GM18867 (cell line): Measurements from ENCODE around the gene MEIOC.
A peak's percentile ranks its signal among the peaks of the same experiment; 100 is the strongest.
"Not testable (repeated sequence)": the region's sequence is repeated elsewhere in the genome, so short reads cannot be mapped to it uniquely, and the experiment has no call there.

Source experiments
- ATAC-seq: cut with Tn5 transposase; IDR thresholded peaks from one replicate; pipeline ENCODE4 v1.9.1; 2021; ENCODE audit warnings: mild to moderate bottlenecking, moderate library complexity; ENCODE audit not compliant: unreplicated experiment

Gene MEIOC

GRCh38 chr17:44646280-44646679 lies 10.0 kb upstream of the MEIOC start:
- ATAC-seq = no peak

- ATAC-seq = no peak
Observed at GRCh38 chr17:44647736-44648135, 8.5 kb upstream of the MEIOC start.

GRCh38 chr17:44648963-44649362 lies 7.3 kb upstream of the MEIOC start:
- ATAC-seq = no peak

GRCh38 chr17:44651228-44651627 lies 5.0 kb upstream of the MEIOC start:
- ATAC-seq = no peak

- ATAC-seq = no peak
Observed at GRCh38 chr17:44652727-44653126, 3.5 kb upstream of the MEIOC start.

GRCh38 chr17:44653384-44653783 lies 2.9 kb upstream of the MEIOC start:
- ATAC-seq = no peak

- no peak for ATAC-seq
Observed at GRCh38 chr17:44653954-44654353, 2.3 kb upstream of the MEIOC start.

- ATAC-seq = no peak
Observed at GRCh38 chr17:44661835-44662234, 5.6 kb downstream of the MEIOC start.

- no peak for ATAC-seq
Observed at GRCh38 chr17:44663095-44663494, 6.8 kb downstream of the MEIOC start.

- no peak for ATAC-seq
Observed at GRCh38 chr17:44664867-44665266, 8.6 kb downstream of the MEIOC start.

- no peak for ATAC-seq
Observed at GRCh38 chr17:44666006-44666405, 9.7 kb downstream of the MEIOC start.

- ATAC-seq = no peak
Observed at GRCh38 chr17:44672479-44673093, 16.3 kb downstream of the MEIOC start.

GRCh38 chr17:44673893-44674292 lies 17.6 kb downstream of the MEIOC start:
- ATAC-seq = no peak

- ATAC-seq = no peak
Observed at GRCh38 chr17:44677136-44677535, 20.9 kb downstream of the MEIOC start.

- ATAC-seq = not testable (repeated sequence)
Observed at GRCh38 chr17:44683303-44683702, 27.0 kb downstream of the MEIOC start.

- no peak for ATAC-seq
Observed at GRCh38 chr17:44687756-44688155, 31.5 kb downstream of the MEIOC start.

GRCh38 chr17:44688200-44688599 lies 31.9 kb downstream of the MEIOC start:
- ATAC-seq = no peak

- peak; percentile 15 for ATAC-seq
Observed at GRCh38 chr17:44688675-44689476, 32.6 kb downstream of the MEIOC start.

- peak; percentile 93 for ATAC-seq
Observed at GRCh38 chr17:44689477-44690217, 33.4 kb downstream of the MEIOC start, which contains the start of gene CCDC43. TSS of gene CCDC43 (minus strand) at chr17:44689776. CDS start at chr17:44689753, 23 bp downstream.

- not testable (repeated sequence) for ATAC-seq
Observed at GRCh38 chr17:44690746-44691306, 34.6 kb downstream of the MEIOC start.

GRCh38 chr17:44693609-44694008 lies 37.3 kb downstream of the MEIOC start:
- ATAC-seq = no peak
